ENCODE results near the gene INSM1.

DNA sequence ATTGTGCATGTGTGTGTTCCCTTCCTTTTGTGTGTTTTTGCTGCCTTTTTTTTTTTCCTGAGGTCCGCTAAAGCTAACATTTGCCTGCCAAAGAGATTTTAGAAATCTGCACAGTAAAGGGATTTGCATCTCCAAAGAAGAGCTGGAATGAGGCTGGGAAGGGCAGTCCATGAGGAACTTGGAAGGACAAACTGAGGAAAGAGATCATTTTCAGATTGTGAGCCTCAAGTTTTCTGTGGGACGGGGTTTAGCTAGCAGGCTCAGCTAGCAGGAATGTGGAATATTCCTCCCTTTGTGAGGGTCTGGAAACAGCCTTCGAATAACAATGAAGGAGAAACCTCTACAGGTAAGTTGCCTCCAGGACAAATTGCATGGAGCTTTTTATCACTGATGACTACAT lies 3.8 kb downstream of the INSM1 start:
- TF ChIP-seq, protein P1, sequence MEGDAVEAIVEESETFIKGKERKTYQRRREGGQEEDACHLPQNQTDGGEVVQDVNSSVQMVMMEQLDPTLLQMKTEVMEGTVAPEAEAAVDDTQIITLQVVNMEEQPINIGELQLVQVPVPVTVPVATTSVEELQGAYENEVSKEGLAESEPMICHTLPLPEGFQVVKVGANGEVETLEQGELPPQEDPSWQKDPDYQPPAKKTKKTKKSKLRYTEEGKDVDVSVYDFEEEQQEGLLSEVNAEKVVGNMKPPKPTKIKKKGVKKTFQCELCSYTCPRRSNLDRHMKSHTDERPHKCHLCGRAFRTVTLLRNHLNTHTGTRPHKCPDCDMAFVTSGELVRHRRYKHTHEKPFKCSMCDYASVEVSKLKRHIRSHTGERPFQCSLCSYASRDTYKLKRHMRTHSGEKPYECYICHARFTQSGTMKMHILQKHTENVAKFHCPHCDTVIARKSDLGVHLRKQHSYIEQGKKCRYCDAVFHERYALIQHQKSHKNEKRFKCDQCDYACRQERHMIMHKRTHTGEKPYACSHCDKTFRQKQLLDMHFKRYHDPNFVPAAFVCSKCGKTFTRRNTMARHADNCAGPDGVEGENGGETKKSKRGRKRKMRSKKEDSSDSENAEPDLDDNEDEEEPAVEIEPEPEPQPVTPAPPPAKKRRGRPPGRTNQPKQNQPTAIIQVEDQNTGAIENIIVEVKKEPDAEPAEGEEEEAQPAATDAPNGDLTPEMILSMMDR (IDR thresholded peaks at IDR 0.05; ENCODE audit: low read depth, low read length) = no peak
- 0 out of 2 replicates have a peak, but pooled peaks have one; percentile 16 for TF ChIP-seq EZH2phosphoT487 (IDR thresholded peaks at IDR 0.05; ENCODE audit: low read depth)
